22Rv1 (cell line): ENCODE results near the gene TTBK1.

ENCODE experiments used
- CTCF ChIP-seq: fragments of 450-650 bp; IDR thresholded peaks from 2 replicates; pipeline ENCODE4 v1.5.1; 2017; ENCODE audit warnings: mild to moderate bottlenecking
- ZFX ChIP-seq: fragments of 450-650 bp; IDR thresholded peaks from 2 replicates; pipeline ENCODE4 v1.6.1; 2017; ENCODE audit warnings: antibody characterized with exemption, borderline replicate concordance

- TF ChIP-seq CTCF (no peak), ZFX (no peak)
Observed at GRCh38 chr6:43286980-43287716, 43.9 kb downstream of the TTBK1 start.
